Astrocyte (in vitro differentiated cells and primary cell): ENCODE measurements around the gene GHDC. TPM values are rescaled to one million over a fixed set of nuclear protein-coding genes. Genes with fewer than 3 reads are reported as not detected.
"Not testable (repeated sequence)": the region's sequence is repeated elsewhere in the genome, so short reads cannot be mapped to it uniquely, and the experiment has no call there.

Experiments used
- DNase-seq: peaks from one replicate; pipeline ENCODE4 v3.0.0-alpha.2; 2010; ENCODE audit warnings: low read depth
- FAIRE-seq: peaks from 2 replicates; lab custom pipeline; 2011; peaks lifted over from hg19 to GRCh38; lab: Jason Lieb, UNC
- H2AFZ ChIP-seq: 2 replicates; pipeline ENCODE4 v1.6.0; 2012; ENCODE audit warnings: low read depth, low read length, inconsistent platforms
- H3K27ac ChIP-seq: 2 replicates; pipeline ENCODE4 v1.5.1; 2011; ENCODE audit warnings: low read depth, low read length, inconsistent platforms
- H3K27me3 ChIP-seq: 2 replicates; pipeline ENCODE4 v1.6.0; 2011; ENCODE audit warnings: low read length, inconsistent platforms; ENCODE audit not compliant: insufficient read depth
- H3K36me3 ChIP-seq: 2 replicates; pipeline ENCODE4 v1.5.1; 2011; ENCODE audit warnings: low read length, inconsistent platforms; ENCODE audit not compliant: insufficient read depth
- H3K4me1 ChIP-seq: 2 replicates; pipeline ENCODE4 v1.5.1; 2011; ENCODE audit warnings: low read length, inconsistent platforms; ENCODE audit not compliant: insufficient read depth
- H3K4me2 ChIP-seq: 2 replicates; pipeline ENCODE4 v1.6.0; 2012; ENCODE audit warnings: low read length, inconsistent platforms
- H3K4me3 ChIP-seq: 2 replicates; pipeline ENCODE4 v1.5.1; 2011; ENCODE audit warnings: low read depth, mild to moderate bottlenecking, low read length, inconsistent platforms; ENCODE audit not compliant: insufficient read depth
- H3K79me2 ChIP-seq: 2 replicates; pipeline ENCODE4 v1.6.0; 2012; ENCODE audit warnings: mild to moderate bottlenecking, low read length, inconsistent platforms; ENCODE audit not compliant: insufficient read depth
- H3K9ac ChIP-seq: 2 replicates; pipeline ENCODE4 v1.6.0; 2012; ENCODE audit warnings: mild to moderate bottlenecking, low read length, inconsistent platforms
- H3K9me3 ChIP-seq: 2 replicates; pipeline ENCODE4 v1.5.1; 2012; ENCODE audit warnings: low read depth, mild to moderate bottlenecking, low read length, inconsistent platforms; ENCODE audit not compliant: insufficient read depth
- H4K20me1 ChIP-seq: 2 replicates; pipeline ENCODE4 v1.6.0; 2012; ENCODE audit warnings: low read length, inconsistent platforms; ENCODE audit not compliant: insufficient read depth
- H3K27ac Mint-ChIP-seq: one replicate; pipeline ENCODE4 v1.8.0; 2021; ENCODE audit warnings: mild to moderate bottlenecking, mixed read lengths; ENCODE audit not compliant: unreplicated experiment
- H3K27me3 Mint-ChIP-seq: one replicate; pipeline ENCODE4 v1.8.0; 2021; ENCODE audit warnings: low read depth, mixed read lengths; ENCODE audit not compliant: unreplicated experiment
- H3K36me3 Mint-ChIP-seq: one replicate; pipeline ENCODE4 v1.8.0; 2021; ENCODE audit warnings: low read depth, mixed read lengths; ENCODE audit not compliant: unreplicated experiment
- H3K4me1 Mint-ChIP-seq: one replicate; pipeline ENCODE4 v1.8.0; 2021; ENCODE audit warnings: low read depth, mixed read lengths; ENCODE audit not compliant: unreplicated experiment
- H3K4me3 Mint-ChIP-seq: one replicate; pipeline ENCODE4 v1.8.0; 2021; ENCODE audit warnings: mild to moderate bottlenecking, moderate library complexity, mixed read lengths; ENCODE audit not compliant: unreplicated experiment
- H3K9me3 Mint-ChIP-seq: one replicate; pipeline ENCODE4 v1.8.0; 2021; ENCODE audit warnings: mild to moderate bottlenecking, mixed read lengths; ENCODE audit not compliant: unreplicated experiment
- EZH2 ChIP-seq: IDR thresholded peaks from 2 replicates; pipeline ENCODE4 v1.6.1; 2012; ENCODE audit warnings: mild to moderate bottlenecking, low read length, inconsistent platforms; ENCODE audit not compliant: insufficient read depth
- total RNA-seq: library from RNA; stranded (reverse); gene quantifications from 2 replicates; pipeline ENCODE4 v1.2.1, GENCODE V29; 2021
- TF ChIP-seq, protein P1 (sequence below): IDR thresholded peaks from 2 replicates; pipeline ENCODE4 v1.5.1; 2011; ENCODE audit warnings: low read depth, mild to moderate bottlenecking, inconsistent platforms, low read length, moderate library complexity; ENCODE audit not compliant: insufficient read depth

GHDC gene
- total RNA-seq, 1 donor from 2014 or later, result 0.64 TPM

DNA sequence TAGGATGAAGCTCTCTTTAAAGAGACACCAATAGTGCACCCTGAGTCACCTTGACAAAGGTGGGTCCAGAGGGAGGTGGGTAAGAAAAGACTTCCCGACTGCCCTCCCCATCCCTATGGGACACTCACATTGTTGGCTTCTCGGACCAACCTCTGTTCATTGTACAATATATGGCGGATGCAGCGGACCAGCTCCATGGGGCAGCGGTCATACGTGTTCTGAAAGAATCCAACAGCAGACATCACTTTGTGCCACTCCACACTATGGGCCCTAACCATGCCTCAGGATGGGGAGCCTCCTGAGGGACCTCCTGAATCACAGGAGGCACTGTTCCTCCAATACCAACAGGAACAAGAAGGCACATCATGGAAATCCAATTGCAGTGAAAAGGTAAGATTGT is 30.4 kb upstream of the GHDC start:
- Histone ChIP-seq H3K9me3 (no peaks in the 10 kb centered on the region), H3K27ac (no peak overlapping the region), H3K4me3 (no peak overlapping the region), H3K4me2 (no peak overlapping the region), H3K36me3 (peaks cover 18% of the 10 kb centered on the region), H3K79me2 (peaks cover 5% of the 10 kb centered on the region), H3K9ac (no peak overlapping the region), H2AFZ (no peak overlapping the region), H3K27me3 (no peaks in the 10 kb centered on the region), H4K20me1 (peaks cover 27% of the 10 kb centered on the region), H3K4me1 (no peaks in the 10 kb centered on the region)
- Mint-ChIP-seq H3K9me3 (no peaks in the 10 kb centered on the region), H3K27me3 (no peaks in the 10 kb centered on the region), H3K27ac (no peak overlapping the region), H3K4me1 (peaks cover 6% of the 10 kb centered on the region), H3K36me3 (peaks cover 5% of the 10 kb centered on the region), H3K4me3 (no peak overlapping the region)
- no peak for TF ChIP-seq EZH2
- TF ChIP-seq, protein P1, sequence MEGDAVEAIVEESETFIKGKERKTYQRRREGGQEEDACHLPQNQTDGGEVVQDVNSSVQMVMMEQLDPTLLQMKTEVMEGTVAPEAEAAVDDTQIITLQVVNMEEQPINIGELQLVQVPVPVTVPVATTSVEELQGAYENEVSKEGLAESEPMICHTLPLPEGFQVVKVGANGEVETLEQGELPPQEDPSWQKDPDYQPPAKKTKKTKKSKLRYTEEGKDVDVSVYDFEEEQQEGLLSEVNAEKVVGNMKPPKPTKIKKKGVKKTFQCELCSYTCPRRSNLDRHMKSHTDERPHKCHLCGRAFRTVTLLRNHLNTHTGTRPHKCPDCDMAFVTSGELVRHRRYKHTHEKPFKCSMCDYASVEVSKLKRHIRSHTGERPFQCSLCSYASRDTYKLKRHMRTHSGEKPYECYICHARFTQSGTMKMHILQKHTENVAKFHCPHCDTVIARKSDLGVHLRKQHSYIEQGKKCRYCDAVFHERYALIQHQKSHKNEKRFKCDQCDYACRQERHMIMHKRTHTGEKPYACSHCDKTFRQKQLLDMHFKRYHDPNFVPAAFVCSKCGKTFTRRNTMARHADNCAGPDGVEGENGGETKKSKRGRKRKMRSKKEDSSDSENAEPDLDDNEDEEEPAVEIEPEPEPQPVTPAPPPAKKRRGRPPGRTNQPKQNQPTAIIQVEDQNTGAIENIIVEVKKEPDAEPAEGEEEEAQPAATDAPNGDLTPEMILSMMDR, result no peak
- no peak for FAIRE-seq
- DNase-seq, result no peak

DNA sequence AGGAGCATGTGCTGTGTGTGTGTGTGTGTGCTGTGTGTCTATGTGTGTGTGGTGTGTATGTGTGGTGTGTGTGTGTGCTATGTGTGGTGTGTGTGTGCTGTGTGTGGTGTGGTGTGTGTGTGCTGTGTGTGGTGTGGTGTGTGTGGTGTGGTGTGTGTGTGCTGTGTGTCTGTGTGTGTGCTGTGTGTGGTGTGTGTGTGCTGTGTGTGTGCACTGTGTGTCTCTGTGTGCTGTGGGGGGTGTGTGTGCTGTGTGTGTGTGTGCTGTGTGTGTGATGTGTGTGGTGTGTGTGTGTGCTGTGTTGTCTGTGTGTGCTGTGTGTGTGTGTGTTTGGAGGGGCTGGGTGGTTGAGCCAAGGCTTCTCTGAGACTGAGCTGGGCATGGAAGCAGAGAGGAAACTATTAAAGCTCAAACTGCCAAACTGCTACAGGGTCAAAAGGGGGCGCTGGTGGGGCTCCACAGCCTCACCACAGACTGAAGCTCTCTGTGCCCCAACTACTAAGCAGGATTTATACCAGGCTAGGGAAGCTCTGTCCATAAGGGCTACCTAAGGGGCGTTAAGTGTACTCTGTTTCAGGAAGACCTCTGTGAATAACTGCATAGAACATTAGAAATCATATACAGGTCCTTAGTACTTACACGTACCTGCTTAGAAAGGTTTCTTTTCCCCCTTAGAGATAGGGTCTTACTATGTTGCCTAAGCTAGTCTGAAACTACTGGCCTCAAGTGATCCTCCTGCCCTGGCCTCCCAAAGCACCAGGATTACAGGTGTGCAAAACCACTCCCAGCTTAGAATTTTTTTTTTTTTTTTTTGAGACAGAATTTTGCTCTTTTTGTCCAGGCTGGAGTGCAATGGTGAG is 27.8 kb upstream of the GHDC start:
- Histone ChIP-seq H3K9me3 (no peaks in the 10 kb centered on the region), H4K20me1 (peaks cover 14% of the 10 kb centered on the region), H3K4me2 (no peak overlapping the region), H3K79me2 (no peaks in the 10 kb centered on the region), H2AFZ (no peak overlapping the region), H3K36me3 (peaks cover 23% of the 10 kb centered on the region), H3K9ac (no peak overlapping the region), H3K27ac (no peak overlapping the region), H3K27me3 (no peaks in the 10 kb centered on the region), H3K4me3 (no peak overlapping the region), H3K4me1 (no peaks in the 10 kb centered on the region)
- H3K4me1 Mint-ChIP-seq, result no peaks in the 10 kb centered on the region
- no peaks in the 10 kb centered on the region for H3K27me3 Mint-ChIP-seq
- no peak for FAIRE-seq
- DNase-seq, result no peak
- no peaks in the 10 kb centered on the region for H3K9me3 Mint-ChIP-seq
- H3K27ac Mint-ChIP-seq, result no peak overlapping the region
- TF ChIP-seq, protein P1, result peak; percentile 65
- TF ChIP-seq EZH2, result no peak
- H3K36me3 Mint-ChIP-seq, result peaks cover 4% of the 10 kb centered on the region
- H3K4me3 Mint-ChIP-seq, result no peak overlapping the region

DNA sequence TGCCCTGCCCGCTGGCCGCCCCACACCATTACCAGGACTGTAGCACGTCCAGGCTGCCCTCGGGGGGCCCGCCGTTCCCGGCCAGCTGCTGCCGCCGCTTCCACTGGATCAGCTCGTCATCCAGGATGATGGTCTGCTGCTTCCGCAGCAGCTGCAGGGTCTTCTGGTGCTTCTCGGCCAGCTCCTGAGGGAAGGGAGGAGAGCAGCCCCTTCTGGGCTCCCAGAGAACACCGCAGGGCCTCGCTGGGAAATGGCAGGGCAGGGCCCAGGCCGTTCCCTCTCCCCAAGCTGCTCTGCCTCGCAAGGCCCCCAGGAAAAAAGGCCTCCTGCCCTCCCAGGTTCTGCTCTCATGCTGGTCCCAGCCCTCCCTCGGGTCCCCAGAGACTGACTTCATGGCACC is 25.0 kb upstream of the GHDC start:
- H3K9me3 Mint-ChIP-seq, H3K27me3 ChIP-seq, H3K27ac ChIP-seq, FAIRE-seq, H3K4me1 ChIP-seq, H3K4me2 ChIP-seq, H3K4me3 Mint-ChIP-seq, H3K79me2 ChIP-seq, H3K27me3 Mint-ChIP-seq, H3K9me3 ChIP-seq, H2AFZ ChIP-seq, H3K27ac Mint-ChIP-seq, H3K4me1 Mint-ChIP-seq, H3K9ac ChIP-seq, DNase-seq, H3K36me3 Mint-ChIP-seq, H3K4me3 ChIP-seq: not testable (repeated sequence)
- peaks cover 39% of the 10 kb centered on the region for H3K36me3 ChIP-seq
- H4K20me1 ChIP-seq, result peaks cover 14% of the 10 kb centered on the region
